ENCODE results near the gene GPR108. TPM values are rescaled to one million over a fixed set of nuclear protein-coding genes. Genes with fewer than 3 reads are reported as not detected.

GPR108 gene
- total and polyA plus RNA-seq, 7 experiments from 2014 or later, result 36.1 to 96.5 (median 66.1) TPM

DNA sequence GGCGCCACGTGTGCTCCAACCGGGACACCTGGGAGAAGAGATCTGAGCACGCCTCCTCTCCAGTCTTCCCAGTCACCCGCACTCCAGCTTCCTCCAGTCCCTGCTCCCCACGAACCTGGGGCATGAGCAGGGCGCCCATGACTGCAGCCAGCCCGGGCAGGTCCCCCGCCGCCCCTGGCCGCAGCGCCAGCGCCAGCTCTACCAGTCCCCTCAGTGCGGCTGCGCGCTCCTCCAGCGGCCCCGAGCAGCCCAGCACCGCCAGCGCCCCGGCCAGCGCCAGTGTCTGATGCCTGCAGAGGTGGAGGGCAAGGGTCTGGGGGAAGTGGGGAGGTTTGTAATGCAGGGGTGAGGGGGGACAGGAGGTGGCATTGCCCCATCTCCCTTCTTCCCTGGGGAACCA is 16.8 kb upstream of the GPR108 start:
- no peak for DNase-seq
- Mint-ChIP-seq H3K9me3 (no peaks in the 10 kb centered on the region), H3K4me1 (peaks cover 5 to 18% (median 15%) of the 10 kb centered on the region in 7 donors), H3K27ac (peak overlapping the region in 1 of 9 donors; percentile 20), H3K4me3 (no peak overlapping the region), H3K36me3 (peaks cover 7 to 22% (median 11%) of the 10 kb centered on the region in 5 donors), H3K27me3 (no peaks in the 10 kb centered on the region)
- H3K36me3 ChIP-seq (ENCODE audit: control insufficient read depth in 2 of 3, insufficient read depth in 3 of 3, low read length in 3 of 3), result peaks cover 9 to 74% (median 10%) of the 10 kb centered on the region in 3 experiments
- no peak for ATAC-seq
- no peak overlapping the region for H3K4me3 ChIP-seq (ENCODE audit: low read length)
- H3K27me3 ChIP-seq (ENCODE audit: control insufficient read depth in 2 of 2, insufficient read depth in 2 of 2, low read length in 2 of 2), result no peaks in the 10 kb centered on the region
- peak overlapping the region; percentile 8 for H3K27ac ChIP-seq (ENCODE audit: low read depth, low read length)
- ChIA-PET CTCF (interaction anchor here (1.7 kb wide), 1 partner anchor 16 kb away, joined by 7 read pairs; no protein-coding TSS in a partner anchor), POLR2A (interaction anchor here (0.8 to 2.3 kb wide), 3 partner anchors 18 to 49 kb away, joined by 3 to 9 read pairs (median 3); partner anchors contain the start of gene VAV1)
- intact Hi-C loops (cut with micrococcal nuclease), result loop anchor here in 1 of 2 donors (5.0 kb wide), 1 partner anchor 382 kb away; the partner anchor contains the start of gene ALKBH7
- no peaks in the 10 kb centered on the region for H3K4me1 ChIP-seq (ENCODE audit: control insufficient read depth in 2 of 2, insufficient read depth in 2 of 2, low read length in 2 of 2)
- H3K9me3 ChIP-seq (ENCODE audit: control insufficient read depth in 2 of 3, low read length in 3 of 3), result no peaks in the 10 kb centered on the region

DNA sequence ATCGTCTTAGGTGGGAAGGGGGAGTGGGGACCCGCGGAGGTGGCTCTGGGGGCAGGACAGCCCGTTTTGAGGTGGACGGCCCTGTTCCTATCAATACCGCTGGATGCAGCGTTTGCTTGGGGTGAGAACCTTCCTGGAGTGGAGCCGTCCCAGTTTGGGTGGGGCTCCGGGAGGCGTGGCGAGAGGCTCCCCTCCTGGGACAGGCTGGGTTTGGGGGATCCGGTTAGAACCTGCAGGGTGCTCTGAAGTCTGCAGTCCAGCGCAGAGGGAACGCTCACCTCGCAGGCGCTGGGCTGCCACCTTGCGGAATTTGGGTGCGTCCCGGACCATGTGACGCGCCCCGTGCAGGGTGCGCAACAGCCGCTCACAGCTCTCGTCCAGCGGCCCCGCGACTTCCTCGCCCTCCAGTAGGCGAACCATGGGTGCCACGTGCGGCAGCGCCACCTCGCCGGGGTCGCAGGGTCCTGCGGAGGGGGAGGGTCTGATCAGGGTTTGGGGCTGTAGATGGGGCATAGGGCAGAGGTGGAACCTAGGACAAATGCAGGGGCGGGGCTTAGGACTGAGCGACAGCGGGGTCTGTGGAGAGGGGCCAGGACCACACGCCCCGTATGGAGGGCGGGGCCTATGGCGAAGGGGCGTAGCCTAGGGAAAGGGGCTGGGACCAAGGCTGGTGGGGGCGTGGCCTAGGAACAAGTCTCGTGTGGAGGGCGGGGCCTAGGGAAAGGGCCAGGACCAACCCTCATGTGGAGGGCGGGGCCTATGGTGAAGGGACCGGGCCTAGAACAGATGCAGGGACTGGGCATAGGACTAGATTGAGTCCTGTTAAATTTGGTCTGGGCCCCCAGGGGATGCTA is 16.0 kb upstream of the GPR108 start:
- no peaks in the 10 kb centered on the region for H3K9me3 ChIP-seq (ENCODE audit: control insufficient read depth in 2 of 3, low read length in 3 of 3)
- intact Hi-C loops (cut with micrococcal nuclease), result loop anchor here (1.0 to 5.0 kb wide), 9 partner anchors 14 to 381 kb away; partner anchors contain the start of genes SH2D3A (in 2 of the 2), ALKBH7 (in 1 of the 2), TRIP10 (in 1 of the 2) and VAV1 (in 1 of the 2)
- H3K27ac Mint-ChIP-seq, result peak overlapping the region; percentile 41 to 93 (median 88)
- H3K9me3 Mint-ChIP-seq, result no peaks in the 10 kb centered on the region
- H3K4me1 Mint-ChIP-seq, result peaks cover 5 to 14% (median 11%) of the 10 kb centered on the region in 7 donors
- DNase-seq (peak; percentile 64 to 86 (median 75)), ATAC-seq (peak; percentile 96)
- H3K27me3 Mint-ChIP-seq, result no peaks in the 10 kb centered on the region
- CTCF ChIA-PET, result interaction anchor here (1.7 kb wide), 1 partner anchor 15 kb away, joined by 7 read pairs; no protein-coding TSS in a partner anchor
- H3K27ac ChIP-seq (ENCODE audit: low read depth, low read length), result peak overlapping the region; percentile 48
- H3K36me3 ChIP-seq (ENCODE audit: control insufficient read depth in 2 of 3, insufficient read depth in 3 of 3, low read length in 3 of 3), result peaks cover 3 to 67% (median 5%) of the 10 kb centered on the region in 3 experiments
- peak overlapping the region; percentile 64 to 89 (median 74) for H3K4me3 Mint-ChIP-seq
- peak overlapping the region; percentile 64 for H3K4me3 ChIP-seq (ENCODE audit: low read length)
- peaks cover 2 to 18% (median 10%) of the 10 kb centered on the region in 5 donors for H3K36me3 Mint-ChIP-seq
- POLR2A ChIA-PET, result interaction anchor here (0.8 to 2.3 kb wide), 2 partner anchors 47 to 49 kb away, joined by 3 to 9 read pairs; no protein-coding TSS in a partner anchor
- H3K27me3 ChIP-seq (ENCODE audit: control insufficient read depth in 2 of 2, insufficient read depth in 2 of 2, low read length in 2 of 2), result no peaks in the 10 kb centered on the region
- H3K4me1 ChIP-seq (ENCODE audit: control insufficient read depth in 2 of 2, insufficient read depth in 2 of 2, low read length in 2 of 2), result no peaks in the 10 kb centered on the region

DNA sequence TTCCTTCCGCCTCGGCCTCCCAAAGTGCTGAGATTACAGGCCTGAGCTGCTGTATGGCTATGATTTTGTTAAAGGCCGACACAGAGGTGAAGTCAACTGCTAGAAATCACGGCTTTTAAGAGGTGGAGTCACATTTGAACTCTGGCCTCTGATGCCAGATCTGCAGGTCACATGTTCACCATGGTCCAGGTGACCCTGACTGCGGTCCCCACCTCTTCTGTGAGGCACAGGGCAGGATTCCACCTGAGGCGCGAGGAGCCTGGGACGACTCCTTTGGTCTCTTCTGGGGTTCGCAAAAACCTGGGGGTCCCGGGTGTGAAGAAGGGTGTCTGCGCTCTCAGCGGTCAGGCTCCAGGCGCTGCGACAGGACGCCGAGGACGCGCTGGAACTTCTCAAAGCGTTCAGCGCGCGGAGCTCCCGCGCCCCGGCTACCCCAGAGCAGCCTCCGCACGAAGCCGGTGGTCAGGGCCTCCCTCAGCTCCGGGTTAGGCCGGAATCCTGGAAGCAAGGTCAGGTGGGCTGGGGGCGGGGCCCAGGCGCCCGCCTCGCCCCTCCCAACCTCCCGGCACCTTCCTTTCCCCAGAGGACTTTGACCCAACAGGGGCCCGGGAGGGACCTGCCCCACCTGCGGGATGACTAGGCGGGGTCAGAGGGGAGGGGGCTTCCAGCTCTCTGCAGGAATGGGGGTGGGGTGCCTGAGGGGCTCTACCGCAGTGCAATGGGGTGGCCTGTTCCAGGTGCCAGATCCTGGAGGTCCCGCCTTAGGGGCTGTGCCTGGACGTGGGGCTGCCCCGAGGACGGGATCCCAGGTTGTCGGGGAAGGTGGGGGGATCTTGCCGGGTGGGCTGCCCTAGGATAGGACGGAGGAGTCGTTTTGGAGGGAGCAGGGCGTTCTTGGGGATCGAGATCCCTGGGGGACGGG is 15.1 kb upstream of the GPR108 start:
- intact Hi-C loops (cut with micrococcal nuclease), result loop anchor here (1.0 to 5.0 kb wide), 9 partner anchors 13 to 380 kb away; partner anchors contain the start of genes SH2D3A (in 2 of the 2), ALKBH7 (in 1 of the 2), TRIP10 (in 1 of the 2) and VAV1 (in 1 of the 2)
- Mint-ChIP-seq H3K4me1 (peaks cover 4 to 13% (median 10%) of the 10 kb centered on the region in 7 donors), H3K27ac (peak overlapping the region in 6 of 9 donors; percentile 41 to 93 (median 88)), H3K4me3 (peak overlapping the region in 6 of 10 donors; percentile 67 to 89 (median 77)), H3K9me3 (no peaks in the 10 kb centered on the region), H3K36me3 (peaks cover 5 to 21% (median 10%) of the 10 kb centered on the region in 5 donors), H3K27me3 (no peaks in the 10 kb centered on the region)
- H3K4me3 ChIP-seq (ENCODE audit: low read length), result no peak overlapping the region
- ChIA-PET CTCF (interaction anchor here (0.6 kb wide), 1 partner anchor 236 kb away, joined by 3 read pairs; no protein-coding TSS in a partner anchor), POLR2A (interaction anchor here (2.3 kb wide), 1 partner anchor 48 kb away, joined by 9 read pairs; no protein-coding TSS in a partner anchor)
- H3K9me3 ChIP-seq (ENCODE audit: control insufficient read depth in 2 of 3, low read length in 3 of 3), result no peaks in the 10 kb centered on the region
- peak in 1 of 9 donors; percentile 6 for DNase-seq
- H3K27me3 ChIP-seq (ENCODE audit: control insufficient read depth in 2 of 2, insufficient read depth in 2 of 2, low read length in 2 of 2), result no peaks in the 10 kb centered on the region
- H3K36me3 ChIP-seq (ENCODE audit: control insufficient read depth in 2 of 3, insufficient read depth in 3 of 3, low read length in 3 of 3), result peaks cover 3 to 70% (median 5%) of the 10 kb centered on the region in 3 experiments
- ATAC-seq, result no peak
- no peaks in the 10 kb centered on the region for H3K4me1 ChIP-seq (ENCODE audit: control insufficient read depth in 2 of 2, insufficient read depth in 2 of 2, low read length in 2 of 2)
- H3K27ac ChIP-seq (ENCODE audit: low read depth, low read length), result peak overlapping the region; percentile 48

DNA sequence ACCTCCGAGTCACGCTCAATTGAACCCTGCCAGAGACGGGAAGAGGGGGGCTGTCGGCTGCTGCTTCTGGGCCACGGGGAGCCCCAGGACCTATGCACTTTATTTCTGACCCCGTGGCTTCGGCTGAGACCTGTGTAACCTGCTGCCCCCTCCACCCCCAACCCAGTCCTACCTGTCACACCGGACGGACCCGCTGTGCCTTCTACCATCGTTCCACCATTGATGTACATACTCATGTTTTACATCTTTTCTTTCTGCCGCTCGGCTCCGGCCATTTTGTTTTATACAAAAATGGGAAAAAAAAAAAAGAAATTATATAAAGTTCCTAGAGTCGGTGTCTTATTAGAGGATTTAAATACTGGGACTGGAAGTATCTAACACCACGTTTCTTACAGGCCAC is 13.8 kb upstream of the GPR108 start:
- Histone ChIP-seq H3K36me3 (ENCODE audit: control insufficient read depth in 2 of 3, insufficient read depth in 3 of 3, low read length in 3 of 3) (peaks cover 3 to 70% (median 5%) of the 10 kb centered on the region in 3 experiments), H3K9me3 (ENCODE audit: control insufficient read depth in 2 of 3, low read length in 3 of 3) (no peaks in the 10 kb centered on the region), H3K27me3 (ENCODE audit: control insufficient read depth in 2 of 2, insufficient read depth in 2 of 2, low read length in 2 of 2) (no peaks in the 10 kb centered on the region), H3K27ac (ENCODE audit: low read depth, low read length) (no peak overlapping the region), H3K4me1 (ENCODE audit: control insufficient read depth in 2 of 2, insufficient read depth in 2 of 2, low read length in 2 of 2) (no peaks in the 10 kb centered on the region), H3K4me3 (ENCODE audit: low read length) (no peak overlapping the region)
- H3K4me1 Mint-ChIP-seq, result peaks cover 4 to 13% (median 10%) of the 10 kb centered on the region in 7 donors
- ChIA-PET CTCF (no interaction called here), POLR2A (no interaction called here)
- H3K27ac Mint-ChIP-seq, result peak overlapping the region in 2 of 9 donors; percentile 18 to 51
- H3K4me3 Mint-ChIP-seq, result no peak overlapping the region
- DNase-seq (no peak), ATAC-seq (no peak)
- intact Hi-C loops (cut with micrococcal nuclease), result loop anchor here in 1 of 2 donors (5.0 kb wide), 1 partner anchor 379 kb away; the partner anchor contains the start of gene ALKBH7
- no peaks in the 10 kb centered on the region for H3K27me3 Mint-ChIP-seq
- no peaks in the 10 kb centered on the region for H3K9me3 Mint-ChIP-seq
- peaks cover 5 to 23% (median 12%) of the 10 kb centered on the region in 5 donors for H3K36me3 Mint-ChIP-seq

DNA sequence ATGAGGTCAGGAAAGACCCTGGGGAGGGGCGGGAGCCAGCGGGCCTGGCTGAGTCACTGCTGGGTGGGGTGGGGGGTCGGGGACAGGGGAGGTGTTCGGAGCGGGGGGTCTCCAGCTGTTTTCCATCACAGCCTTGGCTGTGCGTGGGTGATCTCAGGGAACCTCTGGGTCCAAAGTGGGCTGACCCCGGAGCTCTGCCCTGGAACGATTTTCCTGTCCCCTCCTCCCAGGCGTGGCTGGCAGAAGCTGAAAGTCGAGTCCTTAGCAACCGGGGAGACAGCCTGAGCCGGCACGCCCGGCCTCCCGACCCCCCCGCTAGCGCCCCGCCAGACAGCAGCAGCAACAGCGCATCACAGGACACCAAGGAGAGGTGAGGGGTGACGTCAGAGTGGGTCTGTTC is 12.7 kb upstream of the GPR108 start:
- H3K27me3 ChIP-seq (ENCODE audit: control insufficient read depth in 2 of 2, insufficient read depth in 2 of 2, low read length in 2 of 2), result no peaks in the 10 kb centered on the region
- no peaks in the 10 kb centered on the region for H3K9me3 ChIP-seq (ENCODE audit: control insufficient read depth in 2 of 3, low read length in 3 of 3)
- intact Hi-C loops (cut with micrococcal nuclease), result loop anchor here in 1 of 2 donors (5.0 kb wide), 1 partner anchor 378 kb away; the partner anchor contains the start of gene ALKBH7
- ATAC-seq, result no peak
- H3K36me3 ChIP-seq (ENCODE audit: control insufficient read depth in 2 of 3, insufficient read depth in 3 of 3, low read length in 3 of 3), result peaks cover 0 to 73% (median 5%) of the 10 kb centered on the region in 3 experiments
- H3K27ac ChIP-seq (ENCODE audit: low read depth, low read length), result no peak overlapping the region
- DNase-seq, result no peak
- Mint-ChIP-seq H3K9me3 (no peaks in the 10 kb centered on the region), H3K4me3 (no peak overlapping the region), H3K36me3 (peaks cover 5 to 23% (median 18%) of the 10 kb centered on the region in 5 donors), H3K4me1 (peaks cover 4 to 12% (median 10%) of the 10 kb centered on the region in 7 donors), H3K27me3 (no peaks in the 10 kb centered on the region), H3K27ac (no peak overlapping the region)
- no peaks in the 10 kb centered on the region for H3K4me1 ChIP-seq (ENCODE audit: control insufficient read depth in 2 of 2, insufficient read depth in 2 of 2, low read length in 2 of 2)
- no peak overlapping the region for H3K4me3 ChIP-seq (ENCODE audit: low read length)
- ChIA-PET CTCF (no interaction called here), POLR2A (no interaction called here)
